Breast epithelium (tissue), 3 donors: ENCODE data around the gene YTHDF2.

Experiments
- CTCF ChIP-seq, 3 donors: fragments of 450-650 bp; IDR thresholded peaks; one replicate each; pipeline ENCODE4 v1.5.1; 2016 to 2017; ENCODE audit warnings: antibody characterized with exemption in 3 of 3, mild to moderate bottlenecking in 3 of 3, moderate library complexity in 3 of 3
- POLR2A ChIP-seq: fragments of 450-650 bp; IDR thresholded peaks from one replicate; pipeline ENCODE4 v1.6.1; 2016; ENCODE audit warnings: antibody characterized with exemption, mild to moderate bottlenecking, moderate library complexity
- POLR2AphosphoS5 ChIP-seq, 3 donors: sonication (generic); formaldehyde crosslinking; IDR thresholded peaks; one replicate each; pipeline ENCODE4 v1.6.1; 2017; ENCODE audit warnings: antibody characterized with exemption in 3 of 3

GRCh38 chr1:28783363-28783762, 46.6 kb downstream of the YTHDF2 start:
- TF ChIP-seq CTCF (IDR thresholded peaks at IDR 0.05) (no peak), POLR2A (no peak), POLR2AphosphoS5 (IDR thresholded peaks at IDR 0.05) (no peak)
